ENCODE measurements around the gene MS4A4A. TPM values are rescaled to one million over a fixed set of nuclear protein-coding genes. Genes with fewer than 3 reads are reported as not detected.
A peak's percentile ranks its signal among the peaks of the same experiment; 100 is the strongest.

Gene MS4A4A
- total RNA-seq, 2 donors from 2014 or later, result not detected

GRCh38 chr11:60328460-60328859, 48.0 kb downstream of the MS4A4A start:
- Mint-ChIP-seq H3K9me3 (peaks cover 2 to 3% of the 10 kb centered on the region in 2 donors), H3K27ac (no peak overlapping the region), H3K36me3 (peaks cover 0 to 6% of the 10 kb centered on the region in 2 donors)
- ATAC-seq, result no peak
- DNase-seq (ENCODE audit: low spot score in 2 of 2), result no peak

GRCh38 chr11:60332846-60333245, 52.4 kb downstream of the MS4A4A start:
- no peak for ATAC-seq
- Mint-ChIP-seq H3K36me3 (no peaks in the 10 kb centered on the region), H3K27ac (no peak overlapping the region), H3K9me3 (no peaks in the 10 kb centered on the region)
- DNase-seq (ENCODE audit: low spot score in 2 of 2), result no peak

DNA sequence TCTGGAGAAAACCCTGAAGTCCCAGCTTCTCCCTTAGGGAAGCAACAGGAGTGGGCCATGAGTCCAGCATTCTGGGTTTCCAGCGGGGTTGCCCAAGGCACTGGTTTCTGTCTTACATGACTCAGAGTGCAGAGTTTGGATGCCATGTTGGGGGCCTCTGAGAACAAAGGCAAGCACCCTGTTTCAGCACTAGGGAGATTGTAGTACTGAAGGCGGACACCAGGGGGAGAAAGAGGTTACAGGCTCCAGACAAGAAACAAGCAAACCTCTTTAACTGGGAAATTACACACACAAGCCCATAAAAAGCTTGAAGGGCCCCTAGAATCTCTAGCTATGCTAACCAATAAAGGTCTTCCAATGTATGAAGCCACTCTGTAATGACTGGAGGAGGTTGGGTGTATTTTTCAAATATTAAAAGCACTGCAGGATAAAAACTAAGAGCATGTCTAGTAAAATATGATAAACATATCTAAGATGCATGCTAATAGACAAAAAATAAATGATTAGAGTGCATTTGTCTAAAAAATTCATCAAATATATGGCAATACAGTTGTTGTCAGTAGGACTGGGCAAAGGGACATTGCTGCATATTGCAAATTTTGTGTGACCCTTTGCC, 53.6 kb downstream of the MS4A4A start:
- Mint-ChIP-seq H3K9me3 (no peaks in the 10 kb centered on the region), H3K27ac (no peak overlapping the region), H3K36me3 (no peaks in the 10 kb centered on the region)
- ATAC-seq (peak; percentile 45 to 73), DNase-seq (ENCODE audit: low spot score in 2 of 2) (peak in 1 of 2 donors; percentile 79)

GRCh38 chr11:60336767-60337391, 56.4 kb downstream of the MS4A4A start:
- no peak for ATAC-seq
- no peak for DNase-seq (ENCODE audit: low spot score in 2 of 2)
- no peaks in the 10 kb centered on the region for H3K36me3 Mint-ChIP-seq
- H3K9me3 Mint-ChIP-seq, result no peaks in the 10 kb centered on the region
- H3K27ac Mint-ChIP-seq, result no peak overlapping the region

- Mint-ChIP-seq H3K36me3 (no peaks in the 10 kb centered on the region), H3K9me3 (no peaks in the 10 kb centered on the region)
These were observed 57.6 kb downstream of the MS4A4A start for GRCh38 chr11:60338053-60338452.

DNA sequence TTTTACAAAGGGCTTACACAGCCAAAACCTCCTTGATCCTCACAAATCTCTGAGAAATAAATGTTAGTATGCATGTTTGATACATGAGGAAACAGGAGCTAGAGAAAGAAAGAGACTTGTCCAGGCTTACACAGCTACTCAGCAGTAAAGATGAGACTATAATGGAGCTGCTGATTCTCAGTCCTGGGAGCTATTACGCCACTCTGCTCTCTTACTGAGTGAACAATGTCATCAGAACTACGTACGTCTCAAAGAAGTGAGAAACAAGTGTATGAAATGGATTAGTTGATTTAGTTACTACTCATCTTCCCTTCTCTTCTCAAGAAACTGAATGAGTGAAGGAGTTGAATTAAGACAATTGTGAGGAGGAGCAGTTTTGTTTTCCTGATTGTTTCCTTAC, 58.9 kb downstream of the MS4A4A start:
- Mint-ChIP-seq H3K36me3 (no peaks in the 10 kb centered on the region), H3K27ac (no peak overlapping the region), H3K9me3 (no peaks in the 10 kb centered on the region)
- DNase-seq (ENCODE audit: low spot score in 2 of 2) (no peak), ATAC-seq (no peak)

More at GRCh38 chr11:60338053-60338452, 57.6 kb downstream of the MS4A4A start:
- DNase-seq (ENCODE audit: low spot score in 2 of 2), result no peak
- H3K27ac Mint-ChIP-seq, result no peak overlapping the region
- no peak for ATAC-seq

GRCh38 chr11:60343094-60343704, 62.7 kb downstream of the MS4A4A start:
- Mint-ChIP-seq H3K9me3 (no peaks in the 10 kb centered on the region), H3K27ac (no peak overlapping the region), H3K36me3 (no peaks in the 10 kb centered on the region)
- DNase-seq (ENCODE audit: low spot score in 2 of 2) (peak in 1 of 2 donors; percentile 8), ATAC-seq (no peak)

- no peak for DNase-seq (ENCODE audit: low spot score in 2 of 2)
- no peak overlapping the region for H3K27ac Mint-ChIP-seq
- no peaks in the 10 kb centered on the region for H3K36me3 Mint-ChIP-seq
- H3K9me3 Mint-ChIP-seq, result no peaks in the 10 kb centered on the region
- no peak for ATAC-seq
These were observed 63.7 kb downstream of the MS4A4A start for GRCh38 chr11:60344146-60344545.

GRCh38 chr11:60345489-60345888, 65.0 kb downstream of the MS4A4A start:
- Mint-ChIP-seq H3K9me3 (no peaks in the 10 kb centered on the region), H3K36me3 (no peaks in the 10 kb centered on the region), H3K27ac (no peak overlapping the region)
- ATAC-seq (no peak), DNase-seq (ENCODE audit: low spot score in 2 of 2) (peak in 1 of 2 donors; percentile 22)

- Mint-ChIP-seq H3K27ac (no peak overlapping the region), H3K36me3 (no peaks in the 10 kb centered on the region), H3K9me3 (no peaks in the 10 kb centered on the region)
- DNase-seq (ENCODE audit: low spot score in 2 of 2) (no peak), ATAC-seq (no peak)
These were observed 66.8 kb downstream of the MS4A4A start for GRCh38 chr11:60347084-60347797.

DNA sequence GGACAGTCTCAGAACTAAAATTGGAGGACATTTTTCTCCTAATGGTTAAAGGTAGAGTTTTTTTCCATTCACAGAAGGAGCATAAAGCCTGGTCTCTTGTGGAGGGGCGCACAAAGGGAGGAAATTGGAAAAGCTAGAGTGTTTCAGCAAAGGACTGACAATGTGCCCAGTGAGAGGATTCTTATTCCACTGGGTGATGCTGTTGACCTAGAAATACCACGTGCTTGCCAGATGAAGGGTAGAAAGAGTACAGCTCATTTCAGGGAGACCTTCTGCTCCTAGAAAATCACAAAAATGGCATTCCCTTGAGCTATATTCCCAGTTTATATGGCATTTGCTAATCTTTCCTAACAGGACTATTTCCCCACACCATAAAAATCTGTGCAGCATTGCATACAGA, 67.7 kb downstream of the MS4A4A start:
- ATAC-seq, result no peak
- H3K27ac Mint-ChIP-seq, result no peak overlapping the region
- no peak for DNase-seq (ENCODE audit: low spot score in 2 of 2)
- H3K36me3 Mint-ChIP-seq, result no peaks in the 10 kb centered on the region
- H3K9me3 Mint-ChIP-seq, result no peaks in the 10 kb centered on the region

DNA sequence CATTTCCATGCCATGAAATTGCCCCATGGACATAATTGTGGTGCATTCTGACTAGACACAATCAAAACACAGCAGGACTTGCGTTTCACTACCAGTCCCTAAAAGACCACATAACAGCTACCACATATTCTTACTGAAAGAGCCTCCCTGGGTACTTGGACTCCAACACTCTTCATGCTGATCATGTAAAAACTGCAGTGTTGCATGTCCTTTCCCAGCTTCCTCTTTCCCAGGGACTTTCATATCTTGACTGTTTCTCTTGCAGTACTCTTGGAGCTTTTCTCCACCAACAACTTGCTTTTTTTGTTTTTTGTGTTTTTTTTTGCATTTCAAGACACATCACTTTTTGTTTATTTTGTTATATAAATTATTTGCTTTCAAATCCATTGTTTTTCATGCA, 69.5 kb downstream of the MS4A4A start:
- ATAC-seq, result no peak
- Mint-ChIP-seq H3K9me3 (peaks cover 0 to 5% of the 10 kb centered on the region in 2 donors), H3K36me3 (no peaks in the 10 kb centered on the region), H3K27ac (no peak overlapping the region)
- no peak for DNase-seq (ENCODE audit: low spot score in 2 of 2)

DNA sequence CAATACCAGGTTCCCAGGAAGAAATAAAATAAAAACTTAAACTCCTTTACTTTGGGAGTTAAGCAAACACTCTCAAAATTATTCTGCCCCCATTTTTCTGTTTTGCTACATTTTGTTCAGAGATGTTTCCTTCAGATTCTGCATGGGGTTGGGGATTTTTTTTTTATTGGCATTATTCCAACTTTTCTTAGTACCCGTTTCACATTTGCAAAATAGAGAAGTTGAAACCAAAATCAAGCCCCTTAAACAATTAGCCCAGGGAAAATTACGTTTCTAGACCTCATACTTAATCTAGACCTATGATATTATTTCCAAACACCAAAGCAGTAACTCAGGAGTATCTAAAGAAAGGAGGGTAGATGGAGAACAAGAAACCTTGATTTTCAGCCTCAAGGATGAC, 77.3 kb downstream of the MS4A4A start:
- Mint-ChIP-seq H3K36me3 (peaks cover 0 to 10% of the 10 kb centered on the region in 2 donors), H3K9me3 (peaks cover 0 to 5% of the 10 kb centered on the region in 2 donors), H3K27ac (no peak overlapping the region)
- DNase-seq (ENCODE audit: low spot score in 2 of 2) (no peak), ATAC-seq (no peak)

Other genes with a start within 250 kb of the MS4A4A start
- gene OOSP2, start 240.3 kb upstream of the MS4A4A start, total RNA-seq, result not detected
- not detected for gene MS4A3, start 224.0 kb upstream of the MS4A4A start, total RNA-seq
- not detected for gene MS4A2, start 192.0 kb upstream of the MS4A4A start, total RNA-seq
- not detected for gene MS4A6A, start 97.6 kb upstream of the MS4A4A start, total RNA-seq
- gene MS4A4E, start 37.5 kb upstream of the MS4A4A start, total RNA-seq, result not detected
- gene MS4A6E, start 46.6 kb downstream of the MS4A4A start, total RNA-seq, result not detected
- not detected for gene MS4A7, start 97.9 kb downstream of the MS4A4A start, total RNA-seq
- not detected for gene MS4A14, start 115.8 kb downstream of the MS4A4A start, total RNA-seq
- not detected for gene MS4A5, start 148.9 kb downstream of the MS4A4A start, total RNA-seq
- under 1 TPM in 1 of 2 donors, not detected in 1; 0.27 TPM for gene MS4A1, start 175.2 kb downstream of the MS4A4A start, total RNA-seq
- gene MS4A12, start 212.1 kb downstream of the MS4A4A start, total RNA-seq, result not detected
- not detected for gene MS4A13, start 234.7 kb downstream of the MS4A4A start, total RNA-seq